G401 (cell line): ENCODE results near the gene RPS27. TPM values are rescaled to one million over a fixed set of nuclear protein-coding genes. Genes with fewer than 3 reads are reported as not detected.

Experiments used
- DNase-seq: peaks from one replicate; pipeline ENCODE4 v3.0.0-alpha.2; 2015; ENCODE audit warnings: low spot score
- in situ Hi-C: cut with HindIII; loops from 2 replicates; pipeline ENCODE4 v1.10.0; 2016; ENCODE audit warnings: low sequenced_read_pairs, mixed read lengths
- total RNA-seq: library from RNA; depleted of rRNA; stranded (reverse); fragments of >200 nt; shearing (Covaris generic); gene quantifications from 2 replicates; pipeline ENCODE4 v1.2.3, GENCODE V29; 2014; rRNA removed

Gene RPS27
- total RNA-seq, result 2,657 and 4,065 TPM in 2 replicates

DNA sequence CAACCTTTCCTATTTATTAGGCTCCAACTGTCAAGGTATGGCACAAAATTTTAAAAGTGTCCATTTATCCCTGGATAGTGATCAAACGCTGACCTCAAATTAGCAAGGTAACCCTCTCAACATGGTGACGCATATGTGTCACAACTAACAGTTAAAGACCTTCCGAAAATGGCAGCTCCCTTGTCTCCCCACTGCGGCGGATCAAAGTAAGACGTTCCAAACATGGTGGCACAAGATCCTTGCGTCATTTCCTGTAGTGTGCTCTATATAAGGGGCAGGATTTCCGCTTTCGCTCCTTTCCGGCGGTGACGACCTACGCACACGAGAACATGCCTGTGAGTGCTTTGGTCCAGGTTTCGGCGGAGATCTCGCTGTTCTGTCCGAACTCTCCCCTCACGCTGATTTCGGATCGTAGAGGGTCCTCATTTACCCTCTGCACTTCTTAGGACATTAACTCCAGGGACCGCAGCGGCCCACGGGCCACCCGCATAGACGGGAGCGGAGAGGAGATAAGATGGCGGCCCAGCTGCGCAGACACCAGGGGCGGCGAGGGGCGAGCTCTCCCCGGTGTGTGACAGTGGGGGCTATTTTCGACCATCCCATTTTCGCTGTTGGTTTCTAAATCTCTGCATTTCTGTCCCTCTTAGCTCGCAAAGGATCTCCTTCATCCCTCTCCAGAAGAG is at the start of gene RPS27:
RPS27 (plus strand) TSS at position 295 of the 683 bp plus-strand sequence; CDS start at position 330, 35 bp downstream.
- peak; percentile 99 for DNase-seq
- in situ Hi-C loops, result no loop called here

DNA sequence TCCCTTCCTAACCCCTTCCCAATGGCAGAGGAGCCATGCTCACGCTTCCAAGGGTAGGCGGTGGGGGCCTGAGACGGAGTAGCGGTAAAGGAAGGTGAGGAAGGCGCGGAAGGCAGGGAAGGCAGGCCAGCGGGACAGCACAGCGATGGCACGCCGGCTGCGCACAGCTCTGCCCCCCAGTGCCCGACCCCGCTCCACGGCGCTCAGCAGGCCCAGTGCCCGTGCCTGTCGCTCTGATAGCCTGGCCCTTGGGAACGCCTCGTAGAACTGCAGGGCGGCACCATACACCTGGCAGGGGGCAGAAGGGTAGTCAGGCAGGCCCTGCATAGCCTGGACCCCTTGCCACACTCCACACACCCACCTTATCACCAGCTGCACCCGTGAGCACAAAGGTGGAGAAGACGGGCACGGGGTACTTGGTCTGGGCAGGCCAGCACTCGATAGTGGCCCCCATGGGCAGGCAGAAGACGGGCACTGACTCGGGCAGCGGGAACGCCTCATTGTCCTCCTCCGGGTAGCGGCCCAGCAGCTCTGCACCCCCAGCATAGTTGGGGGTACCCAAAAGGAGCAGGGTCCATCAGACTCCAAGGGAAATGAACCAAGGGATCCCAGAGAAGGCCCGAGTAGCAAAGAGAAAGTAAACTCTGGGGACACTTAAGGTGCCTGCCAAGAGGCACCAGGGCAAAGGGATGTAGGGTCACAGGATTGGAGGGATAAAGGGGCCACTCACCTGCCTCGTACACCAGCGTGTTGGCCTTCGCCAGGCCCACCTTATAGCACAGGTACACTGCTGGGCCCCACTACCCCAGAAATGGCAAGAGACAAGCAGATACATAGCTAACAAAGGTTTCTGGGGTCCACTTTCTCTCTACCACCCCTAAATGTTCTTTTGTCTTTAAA is 48.5 kb upstream of the RPS27 start:
- in situ Hi-C loops, result loop anchor here (25.0 kb wide), 1 partner anchor 130 kb away; no protein-coding TSS in a partner anchor
- DNase-seq, result no peak

DNA sequence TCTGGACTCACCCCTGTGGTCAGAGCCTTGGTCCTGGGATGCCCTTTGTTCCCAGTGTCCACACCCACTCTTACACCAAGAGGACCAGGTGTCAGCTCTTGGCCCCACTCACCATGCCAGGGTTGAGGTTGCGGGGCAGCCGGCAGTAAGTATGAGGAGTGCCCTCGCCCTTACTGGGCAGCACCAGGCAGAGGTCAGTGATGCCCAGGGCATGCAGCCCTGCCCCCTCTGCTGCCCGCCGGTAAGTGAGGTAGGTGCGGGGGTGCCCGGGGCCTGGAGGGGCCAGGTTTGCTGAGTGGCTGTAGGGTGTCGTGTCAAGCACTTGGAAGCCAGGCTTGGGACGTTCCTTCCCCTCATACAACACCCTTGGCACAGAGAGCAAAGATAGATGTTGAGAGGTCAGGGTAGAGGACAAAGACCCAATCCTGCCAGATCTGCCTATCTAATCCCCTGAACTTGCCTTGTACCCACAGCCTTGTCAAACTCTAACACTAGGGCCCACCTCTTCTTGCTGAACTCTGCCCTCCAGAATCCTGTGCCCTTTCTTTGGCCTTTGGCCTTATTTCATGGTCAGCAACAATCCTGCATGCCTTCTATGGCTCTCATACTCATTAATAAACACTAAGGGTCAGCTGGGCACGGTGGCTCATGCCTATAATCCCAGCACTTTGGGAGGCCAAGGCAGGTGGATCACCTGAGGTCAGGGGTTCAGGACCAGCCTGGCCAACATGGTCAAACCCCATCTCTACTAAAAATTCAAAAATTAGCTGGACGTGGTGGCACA is 47.6 kb upstream of the RPS27 start:
- in situ Hi-C loops, result loop anchor here (25.0 kb wide), 1 partner anchor 131 kb away; no protein-coding TSS in a partner anchor
- DNase-seq, result no peak

- no peak for DNase-seq
- in situ Hi-C loops, result loop anchor here (25.0 kb wide), 1 partner anchor 132 kb away; no protein-coding TSS in a partner anchor
Observed at GRCh38 chr1:153944005-153944826, 46.3 kb upstream of the RPS27 start.

DNA sequence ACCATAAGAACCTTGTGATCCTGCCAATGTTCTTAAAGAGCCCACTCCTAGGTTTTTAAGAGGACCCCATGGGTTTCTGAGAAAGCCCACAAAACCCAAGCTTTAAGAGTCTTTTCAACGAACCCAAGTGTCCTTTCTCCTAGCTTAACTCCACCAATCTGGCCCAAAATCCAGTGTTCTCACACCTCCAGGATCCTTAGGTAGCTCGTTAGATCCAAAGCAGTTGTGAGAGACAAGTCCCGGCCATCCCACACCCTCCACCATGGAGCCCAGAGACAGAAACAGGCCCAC is 45.8 kb upstream of the RPS27 start:
- DNase-seq, result no peak
- in situ Hi-C loops, result loop anchor here (25.0 kb wide), 1 partner anchor 132 kb away; no protein-coding TSS in a partner anchor

GRCh38 chr1:153945131-153945794 is 45.3 kb upstream of the RPS27 start:
- in situ Hi-C loops, result loop anchor here (25.0 kb wide), 1 partner anchor 133 kb away; no protein-coding TSS in a partner anchor
- no peak for DNase-seq

DNA sequence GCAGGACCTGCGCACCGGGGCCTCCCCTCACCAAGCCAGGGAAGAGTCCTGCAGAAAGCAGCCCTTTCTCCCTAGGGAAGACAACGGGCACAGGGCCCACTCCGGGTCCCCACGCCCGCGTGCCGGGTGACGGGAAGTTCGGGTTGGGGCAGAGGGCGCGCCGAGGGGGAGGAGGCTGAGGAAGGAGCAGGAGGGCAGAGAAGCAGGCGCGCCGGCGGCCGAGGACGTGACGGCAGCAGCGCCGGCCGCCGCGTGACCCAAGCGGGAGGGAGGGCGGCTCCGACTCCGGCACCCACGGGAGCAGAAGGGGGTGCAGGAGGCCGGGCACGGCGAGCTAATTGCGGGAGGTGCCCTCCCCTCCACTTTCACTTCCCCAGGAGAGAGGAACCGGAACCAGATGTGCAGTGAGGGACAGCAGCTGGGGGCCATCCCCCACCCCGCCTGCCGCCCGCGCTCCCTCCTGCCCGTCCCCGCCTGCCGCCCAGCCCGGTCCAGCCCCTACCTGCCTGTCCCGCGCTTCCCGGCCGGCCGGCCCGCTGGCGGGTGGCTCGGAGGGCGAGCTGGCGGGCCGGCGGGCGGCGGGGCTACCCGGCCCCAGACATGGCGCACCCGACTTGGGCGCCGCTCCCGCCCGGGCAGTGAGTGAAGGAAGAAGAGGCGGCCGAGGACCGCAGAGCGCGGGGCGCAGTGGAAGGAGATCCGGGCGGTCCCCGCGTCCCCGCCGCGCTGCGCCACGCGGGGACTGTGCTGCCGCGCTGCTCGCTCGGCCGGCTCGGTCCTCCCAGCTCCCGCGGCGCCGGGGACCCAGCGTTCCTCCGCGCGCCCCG is 44.6 kb upstream of the RPS27 start:
- in situ Hi-C loops, result loop anchor here (25.0 kb wide), 1 partner anchor 134 kb away; no protein-coding TSS in a partner anchor
- peak; percentile 68 for DNase-seq

GRCh38 chr1:153946622-153947241 is 43.8 kb upstream of the RPS27 start, which contains the start of gene DENND4B:
Gene DENND4B (minus strand): TSS chr1:153946718. CDS start chr1:153944374, 2,344 bp downstream.
- peak; percentile 84 for DNase-seq
- in situ Hi-C loops, result loop anchor here (25.0 kb wide), 1 partner anchor 134 kb away; no protein-coding TSS in a partner anchor

- in situ Hi-C loops, result no loop called here
- no peak for DNase-seq
Observed at GRCh38 chr1:153951183-153951582, 39.4 kb upstream of the RPS27 start.

DNA sequence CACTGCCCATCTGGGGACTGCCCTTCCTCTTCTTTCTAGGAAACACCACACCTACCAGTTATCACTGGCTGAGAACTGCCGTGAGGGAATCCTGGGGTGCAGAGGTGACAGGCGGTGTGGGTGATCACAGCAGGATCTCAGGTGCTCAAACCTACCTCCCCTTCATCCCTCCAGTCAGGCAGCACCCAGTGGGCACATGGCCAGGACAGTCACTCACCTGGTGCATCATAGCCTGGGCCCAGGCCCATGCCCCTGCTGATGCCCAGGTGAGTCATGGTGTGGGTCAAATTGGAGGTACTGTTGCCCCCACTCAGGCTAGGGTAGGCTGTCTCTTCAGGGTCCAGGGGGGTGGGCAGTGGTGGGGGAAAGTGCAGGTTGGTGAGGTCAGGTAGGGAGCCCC is 38.8 kb upstream of the RPS27 start:
- in situ Hi-C loops, result no loop called here

GRCh38 chr1:153953859-153954365 is 36.6 kb upstream of the RPS27 start:
- in situ Hi-C loops, result no loop called here
- no peak for DNase-seq

More for the DNA sequence above, 38.8 kb upstream of the RPS27 start:
- DNase-seq, result no peak

DNA sequence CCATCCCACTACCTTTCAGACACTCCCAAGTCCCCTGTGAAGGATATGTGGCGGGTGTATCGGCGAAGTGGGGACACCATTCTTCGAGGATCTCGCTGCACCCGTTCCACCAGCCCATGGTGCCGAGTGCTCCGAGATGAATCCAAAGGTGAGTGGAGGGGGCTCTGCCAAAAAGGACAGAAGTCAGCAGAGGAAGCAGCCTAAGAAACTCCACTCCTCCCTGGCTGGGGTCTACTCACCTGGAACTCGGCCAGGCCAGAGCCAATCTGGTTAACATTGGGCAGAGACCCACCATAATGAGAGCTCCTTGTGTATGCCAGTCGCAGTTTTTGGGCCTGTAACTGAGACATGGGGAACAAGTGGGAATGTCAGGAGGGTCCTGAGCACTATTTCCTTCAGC is 35.7 kb upstream of the RPS27 start:
- in situ Hi-C loops, result no loop called here

GRCh38 chr1:153956997-153957715 is 33.4 kb upstream of the RPS27 start:
- in situ Hi-C loops, result no loop called here
- no peak for DNase-seq

More for the DNA sequence above, 35.7 kb upstream of the RPS27 start:
- no peak for DNase-seq

- in situ Hi-C loops, result no loop called here
- no peak for DNase-seq
Observed at GRCh38 chr1:153957744-153958110, 32.8 kb upstream of the RPS27 start.

GRCh38 chr1:153958111-153958960 is 32.2 kb upstream of the RPS27 start, which contains the start of gene CRTC2:
Gene CRTC2 (minus strand): TSS chr1:153958612. CDS start chr1:153958497, 115 bp downstream.
- DNase-seq, result peak; percentile 99
- in situ Hi-C loops, result no loop called here
